DND-41 (cell line): ENCODE results near the gene EIF6.

Experiments used
- CTCF ChIP-seq: IDR thresholded peaks from 2 replicates; pipeline ENCODE4 v1.5.1; 2012; ENCODE audit warnings: borderline replicate concordance, low read length, moderate library complexity, mild to moderate bottlenecking; ENCODE audit not compliant: poor library complexity, severe bottlenecking; ENCODE audit errors: extremely low read depth
- EZH2 ChIP-seq: IDR thresholded peaks from 3 replicates; pipeline ENCODE4 v1.6.1; 2012; ENCODE audit warnings: borderline replicate concordance, low read depth, mild to moderate bottlenecking, moderate library complexity, low read length, inconsistent platforms; ENCODE audit not compliant: severe bottlenecking

GRCh38 chr20:35333606-35334005 lies 49.0 kb upstream of the EIF6 start:
- TF ChIP-seq EZH2 (no peak), CTCF (no peak)
